WTC11 (cell line): ENCODE data around the gene SHISAL1. TPM values are rescaled to one million over a fixed set of nuclear protein-coding genes. Genes with fewer than 3 reads are reported as not detected.

ENCODE experiments used
- ATAC-seq: fragments of 200-7000 bp; cut with Tn5 transposase; 2 replicates; pipeline ENCODE4 v1.10.0; 2021; ENCODE audit warnings: mild to moderate bottlenecking, moderate library complexity
- CTCF ChIA-PET: fragments of 300-600 bp; sonication (Branson Sonifier 250); formaldehyde crosslinking; loops from one replicate; lab custom pipeline; 2021; ENCODE audit warnings: antibody characterized with exemption; lab: Charles Lee
- POLR2A ChIA-PET: fragments of 350-600 bp; sonication (Branson Sonifier 250); formaldehyde crosslinking; loops from one replicate; lab custom pipeline; 2021; ENCODE audit warnings: antibody characterized with exemption; lab: Charles Lee
- DNase-seq: peaks from one replicate; pipeline ENCODE4 v3.0.0; 2021; ENCODE audit warnings: low spot score
- H3K27ac Mint-ChIP-seq: 2 replicates; pipeline ENCODE4 v1.8.0; 2021; ENCODE audit warnings: mixed read lengths
- H3K27me3 Mint-ChIP-seq: 2 replicates; pipeline ENCODE4 v1.8.0; 2021; ENCODE audit warnings: low read depth, mild to moderate bottlenecking, moderate library complexity, mixed read lengths
- H3K36me3 Mint-ChIP-seq: 2 replicates; pipeline ENCODE4 v1.8.0; 2021; ENCODE audit warnings: mixed read lengths
- H3K4me1 Mint-ChIP-seq: 2 replicates; pipeline ENCODE4 v1.8.0; 2022; ENCODE audit warnings: mixed read lengths
- H3K4me3 Mint-ChIP-seq: 2 replicates; pipeline ENCODE4 v1.8.0; 2021; ENCODE audit warnings: mild to moderate bottlenecking, moderate library complexity, mixed read lengths
- H3K9me3 Mint-ChIP-seq: 2 replicates; pipeline ENCODE4 v1.8.0; 2021; ENCODE audit warnings: mixed read lengths
- AR ChIP-seq: fragments of 250-450 bp; sonication (Bioruptor Pico); IDR thresholded peaks from 2 replicates; pipeline ENCODE4 v1.9.0; 2021; ENCODE audit warnings: mild to moderate bottlenecking
- ATF3 ChIP-seq: sonication (generic); formaldehyde crosslinking; conservative IDR thresholded peaks from 2 replicates; pipeline ENCODE4 v1.8.1; 2022; ENCODE audit warnings: mild to moderate bottlenecking, missing genetic modification reagents
- CBFB ChIP-seq: sonication (generic); formaldehyde crosslinking; IDR thresholded peaks from 2 replicates; pipeline ENCODE4 v1.8.1; 2022; ENCODE audit warnings: mild to moderate bottlenecking, low read depth, missing genetic modification reagents
- FOXJ3 ChIP-seq: sonication (generic); formaldehyde crosslinking; IDR thresholded peaks from 2 replicates; pipeline ENCODE4 v1.9.0; 2021; ENCODE audit warnings: missing genetic modification reagents, mild to moderate bottlenecking, borderline replicate concordance
- GABPB1 ChIP-seq: sonication (generic); formaldehyde crosslinking; IDR thresholded peaks from 2 replicates; pipeline ENCODE4 v1.8.1; 2023; ENCODE audit warnings: mild to moderate bottlenecking, missing genetic modification reagents
- JAZF1 ChIP-seq: fragments of 250-450 bp; sonication (Bioruptor Pico); IDR thresholded peaks from 2 replicates; pipeline ENCODE4 v1.9.0; 2021; ENCODE audit warnings: moderate library complexity, mild to moderate bottlenecking, inconsistent platforms
- MYBL2 ChIP-seq: sonication (generic); formaldehyde crosslinking; IDR thresholded peaks from 2 replicates; pipeline ENCODE4 v1.8.1; 2023; ENCODE audit warnings: mild to moderate bottlenecking, moderate library complexity, missing genetic modification reagents
- NFE2L1 ChIP-seq: sonication (generic); formaldehyde crosslinking; IDR thresholded peaks from 2 replicates; pipeline ENCODE4 v1.8.1; 2023; ENCODE audit warnings: missing genetic modification reagents
- NR1H2 ChIP-seq: sonication (generic); formaldehyde crosslinking; IDR thresholded peaks from 2 replicates; pipeline ENCODE4 v1.9.0; 2021; ENCODE audit warnings: mild to moderate bottlenecking, moderate library complexity, missing genetic modification reagents
- PREB ChIP-seq: sonication (generic); formaldehyde crosslinking; IDR thresholded peaks from 2 replicates; pipeline ENCODE4 v1.8.1; 2022; ENCODE audit warnings: mild to moderate bottlenecking, missing genetic modification reagents, moderate library complexity, borderline replicate concordance
- RORB ChIP-seq: fragments of 250-450 bp; sonication (Bioruptor Pico); IDR thresholded peaks from 2 replicates; pipeline ENCODE4 v1.9.0; 2021; ENCODE audit warnings: mild to moderate bottlenecking
- SMAD3 ChIP-seq: sonication (generic); formaldehyde crosslinking; IDR thresholded peaks from 2 replicates; pipeline ENCODE4 v1.8.0; 2022; ENCODE audit warnings: missing genetic modification reagents, mild to moderate bottlenecking, borderline replicate concordance
- TEAD4 ChIP-seq: sonication (generic); formaldehyde crosslinking; IDR thresholded peaks from 2 replicates; pipeline ENCODE4 v1.8.0; 2022; ENCODE audit warnings: mild to moderate bottlenecking, missing genetic modification reagents
- ZNF263 ChIP-seq: sonication (generic); formaldehyde crosslinking; IDR thresholded peaks from 2 replicates; pipeline ENCODE4 v1.8.1; 2022; ENCODE audit warnings: low read depth, mild to moderate bottlenecking, moderate library complexity, missing genetic modification reagents
- ZNF281 ChIP-seq: sonication (generic); formaldehyde crosslinking; IDR thresholded peaks from 2 replicates; pipeline ENCODE4 v1.8.0; 2023; ENCODE audit warnings: mild to moderate bottlenecking, missing genetic modification reagents
- ZNF396 ChIP-seq: fragments of 250-450 bp; sonication (Bioruptor Pico); IDR thresholded peaks from 2 replicates; pipeline ENCODE4 v1.8.0; 2021; ENCODE audit warnings: mild to moderate bottlenecking, moderate library complexity, borderline replicate concordance
- ZNF416 ChIP-seq: fragments of 250-450 bp; sonication (Bioruptor Pico); IDR thresholded peaks from 2 replicates; pipeline ENCODE4 v1.9.0; 2021; ENCODE audit warnings: mild to moderate bottlenecking, inconsistent platforms
- ZNF423 ChIP-seq: fragments of 250-450 bp; sonication (Bioruptor Pico); IDR thresholded peaks from 2 replicates; pipeline ENCODE4 v2.1.2; 2022; ENCODE audit warnings: mild to moderate bottlenecking, moderate library complexity
- total RNA-seq: library from RNA; stranded (reverse); gene quantifications from 3 replicates; pipeline ENCODE4 v1.2.3, GENCODE V29; 2021
- TF ChIP-seq, protein P1 (sequence below): sonication (generic); formaldehyde crosslinking; IDR thresholded peaks from 2 replicates; pipeline ENCODE4 v1.8.0; 2022; ENCODE audit warnings: mild to moderate bottlenecking, missing genetic modification reagents
- TF ChIP-seq, protein P2 (sequence below): sonication (generic); formaldehyde crosslinking; conservative IDR thresholded peaks from 2 replicates; pipeline ENCODE4 v1.8.1; 2023; ENCODE audit warnings: mild to moderate bottlenecking, low read depth, missing genetic modification reagents, moderate library complexity

SHISAL1 gene
- total RNA-seq, 1 experiment from 2014 or later: 2.7 TPM

GRCh38 chr22:44229331-44229730 is 83.4 kb downstream of the SHISAL1 start:
- no peaks in the 10 kb centered on the region for H3K4me1 Mint-ChIP-seq
- no peak overlapping the region for H3K27ac Mint-ChIP-seq
- H3K9me3 Mint-ChIP-seq: peaks cover 30% of the 10 kb centered on the region
- DNase-seq (no peak), ATAC-seq (no peak)
- POLR2A ChIA-PET: no interaction called here
- no peak overlapping the region for H3K4me3 Mint-ChIP-seq
- CTCF ChIA-PET: no interaction called here
- H3K27me3 Mint-ChIP-seq: no peaks in the 10 kb centered on the region; the same call in 1 of the 2 replicates
- H3K36me3 Mint-ChIP-seq: peaks cover 4% of the 10 kb centered on the region
- no peak for TF ChIP-seq ZNF263 (CRISPR knock-in tag)
- no peak for TF ChIP-seq SMAD3 (CRISPR knock-in tag)
- TF ChIP-seq RORB (CRISPR knock-in tag): no peak
- TF ChIP-seq JAZF1 (CRISPR knock-in tag): no peak
- no peak for TF ChIP-seq ZNF416 (CRISPR knock-in tag)
- TF ChIP-seq NFE2L1: no peak
- TF ChIP-seq TEAD4 (CRISPR knock-in tag): no peak
- TF ChIP-seq, protein P1, sequence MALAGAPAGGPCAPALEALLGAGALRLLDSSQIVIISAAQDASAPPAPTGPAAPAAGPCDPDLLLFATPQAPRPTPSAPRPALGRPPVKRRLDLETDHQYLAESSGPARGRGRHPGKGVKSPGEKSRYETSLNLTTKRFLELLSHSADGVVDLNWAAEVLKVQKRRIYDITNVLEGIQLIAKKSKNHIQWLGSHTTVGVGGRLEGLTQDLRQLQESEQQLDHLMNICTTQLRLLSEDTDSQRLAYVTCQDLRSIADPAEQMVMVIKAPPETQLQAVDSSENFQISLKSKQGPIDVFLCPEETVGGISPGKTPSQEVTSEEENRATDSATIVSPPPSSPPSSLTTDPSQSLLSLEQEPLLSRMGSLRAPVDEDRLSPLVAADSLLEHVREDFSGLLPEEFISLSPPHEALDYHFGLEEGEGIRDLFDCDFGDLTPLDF (CRISPR knock-in tag): no peak
- no peak for TF ChIP-seq PREB (CRISPR knock-in tag)
- no peak for TF ChIP-seq GABPB1 (CRISPR knock-in tag)

DNA sequence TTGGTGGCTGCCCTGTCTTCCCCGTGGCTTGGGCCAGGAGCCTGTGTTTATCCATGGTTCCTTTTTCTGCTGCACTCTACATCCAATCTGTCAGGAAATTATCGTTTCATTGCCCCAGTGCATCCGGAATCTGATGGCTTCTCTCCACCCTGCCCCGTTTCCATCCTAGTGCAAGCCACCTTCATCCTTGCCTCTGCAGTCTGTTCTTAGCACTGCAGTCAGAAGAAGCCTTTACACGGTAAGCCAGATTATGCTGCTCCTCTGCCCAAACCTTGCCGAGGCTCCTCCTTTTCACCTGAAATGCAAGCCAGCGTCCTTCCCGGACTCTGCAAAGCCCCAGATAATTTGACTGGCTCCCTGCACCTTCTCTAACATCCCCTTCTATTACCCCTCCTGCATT is 86.9 kb downstream of the SHISAL1 start:
- Mint-ChIP-seq H3K27ac (no peak overlapping the region), H3K4me3 (no peak overlapping the region), H3K9me3 (peaks cover 39% of the 10 kb centered on the region), H3K4me1 (no peaks in the 10 kb centered on the region), H3K27me3 (no peaks in the 10 kb centered on the region; the same call in 1 of the 2 replicates), H3K36me3 (peaks cover 8% of the 10 kb centered on the region)
- ATAC-seq (no peak), DNase-seq (no peak)
- ChIA-PET CTCF (no interaction called here), POLR2A (no interaction called here)
- TF ChIP-seq SMAD3 (CRISPR knock-in tag) (no peak), NR1H2 (CRISPR knock-in tag) (no peak)

DNA sequence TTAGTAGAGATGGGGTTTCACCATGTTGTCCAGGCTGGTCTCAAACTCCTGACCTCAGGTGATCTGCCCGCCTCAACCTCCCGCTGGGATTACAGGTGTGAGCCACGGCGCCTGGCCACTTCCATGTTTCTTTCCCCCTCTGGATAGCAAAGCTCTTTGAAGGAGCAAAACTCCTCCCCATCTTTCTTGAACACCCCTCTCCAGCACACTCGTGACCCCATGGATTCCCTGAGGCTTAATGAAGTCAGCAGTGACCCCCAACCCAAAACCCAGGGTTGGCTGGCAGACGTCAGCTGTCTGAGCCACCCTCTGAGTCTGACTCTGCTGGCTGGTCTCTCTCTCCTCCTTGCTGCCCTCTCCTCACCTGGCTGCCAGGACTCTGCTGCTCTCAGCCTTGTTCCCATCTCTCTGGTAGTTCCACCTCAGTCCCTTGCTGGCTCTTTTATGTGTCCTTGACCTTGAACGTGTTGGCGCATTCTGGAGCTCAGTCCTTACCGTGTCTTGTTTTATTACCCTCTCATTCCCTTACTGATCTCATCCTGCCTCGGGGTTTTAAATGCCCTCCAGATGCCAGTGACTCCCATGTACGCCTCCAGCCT is 87.6 kb downstream of the SHISAL1 start:
- CTCF ChIA-PET: no interaction called here
- TF ChIP-seq ZNF423 (CRISPR knock-in tag) (no peak), AR (CRISPR knock-in tag) (no peak), ZNF396 (CRISPR knock-in tag) (no peak), ZNF281 (CRISPR knock-in tag) (no peak), CBFB (CRISPR knock-in tag) (no peak), ATF3 (CRISPR knock-in tag) (no peak), FOXJ3 (CRISPR knock-in tag) (no peak), ZNF263 (CRISPR knock-in tag) (no peak), MYBL2 (CRISPR knock-in tag) (no peak)
- TF ChIP-seq, protein P2, sequence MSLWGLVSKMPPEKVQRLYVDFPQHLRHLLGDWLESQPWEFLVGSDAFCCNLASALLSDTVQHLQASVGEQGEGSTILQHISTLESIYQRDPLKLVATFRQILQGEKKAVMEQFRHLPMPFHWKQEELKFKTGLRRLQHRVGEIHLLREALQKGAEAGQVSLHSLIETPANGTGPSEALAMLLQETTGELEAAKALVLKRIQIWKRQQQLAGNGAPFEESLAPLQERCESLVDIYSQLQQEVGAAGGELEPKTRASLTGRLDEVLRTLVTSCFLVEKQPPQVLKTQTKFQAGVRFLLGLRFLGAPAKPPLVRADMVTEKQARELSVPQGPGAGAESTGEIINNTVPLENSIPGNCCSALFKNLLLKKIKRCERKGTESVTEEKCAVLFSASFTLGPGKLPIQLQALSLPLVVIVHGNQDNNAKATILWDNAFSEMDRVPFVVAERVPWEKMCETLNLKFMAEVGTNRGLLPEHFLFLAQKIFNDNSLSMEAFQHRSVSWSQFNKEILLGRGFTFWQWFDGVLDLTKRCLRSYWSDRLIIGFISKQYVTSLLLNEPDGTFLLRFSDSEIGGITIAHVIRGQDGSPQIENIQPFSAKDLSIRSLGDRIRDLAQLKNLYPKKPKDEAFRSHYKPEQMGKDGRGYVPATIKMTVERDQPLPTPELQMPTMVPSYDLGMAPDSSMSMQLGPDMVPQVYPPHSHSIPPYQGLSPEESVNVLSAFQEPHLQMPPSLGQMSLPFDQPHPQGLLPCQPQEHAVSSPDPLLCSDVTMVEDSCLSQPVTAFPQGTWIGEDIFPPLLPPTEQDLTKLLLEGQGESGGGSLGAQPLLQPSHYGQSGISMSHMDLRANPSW (CRISPR knock-in tag): no peak

More for the DNA sequence above, 87.6 kb downstream of the SHISAL1 start:
- Mint-ChIP-seq H3K36me3 (peaks cover 8% of the 10 kb centered on the region), H3K4me3 (no peak overlapping the region), H3K9me3 (peaks cover 39% of the 10 kb centered on the region), H3K27me3 (no peaks in the 10 kb centered on the region; the same call in 1 of the 2 replicates), H3K4me1 (no peaks in the 10 kb centered on the region), H3K27ac (no peak overlapping the region)
- ATAC-seq (no peak), DNase-seq (no peak)
- POLR2A ChIA-PET: no interaction called here
